HG03571 (cell line): ENCODE results near the gene IFNA16.
"Not testable (repeated sequence)": the region's sequence is repeated elsewhere in the genome, so short reads cannot be mapped to it uniquely, and the experiment has no call there.

ENCODE experiments used
- ATAC-seq: cut with Tn5 transposase; IDR thresholded peaks from one replicate; pipeline ENCODE4 v1.9.1; 2021; ENCODE audit not compliant: unreplicated experiment

Gene IFNA16

GRCh38 chr9:21202105-21202504, 15.0 kb downstream of the IFNA16 start, which contains the start of gene IFNA7:
TSS of gene IFNA7 (minus strand) at chr9:21202205. CDS start at chr9:21202165, 40 bp downstream.
- not testable (repeated sequence) for ATAC-seq

GRCh38 chr9:21194867-21195776, 22.0 kb downstream of the IFNA16 start:
- ATAC-seq, result peak; percentile 92

- ATAC-seq, result not testable (repeated sequence)
These were observed 29.6 kb downstream of the IFNA16 start, which contains the start of gene IFNA4 for GRCh38 chr9:21187487-21187886. TSS of gene IFNA4 (minus strand) at chr9:21187587. CDS start at chr9:21187531, 56 bp downstream.

GRCh38 chr9:21182810-21183736, 34.0 kb downstream of the IFNA16 start:
- ATAC-seq, result peak; percentile 82

- no peak for ATAC-seq
These were observed 42.4 kb downstream of the IFNA16 start for GRCh38 chr9:21174671-21175070.

GRCh38 chr9:21172156-21172555, 45.0 kb downstream of the IFNA16 start:
- ATAC-seq, result no peak

GRCh38 chr9:21171351-21171750, 45.8 kb downstream of the IFNA16 start:
- no peak for ATAC-seq

GRCh38 chr9:21166560-21166959, 50.6 kb downstream of the IFNA16 start, which contains the start of gene IFNA21:
TSS of gene IFNA21 (minus strand) at chr9:21166660. CDS start at chr9:21166612, 48 bp downstream.
- ATAC-seq, result not testable (repeated sequence)
